H9 (cell line): ENCODE measurements around the gene COA8. TPM values are rescaled to one million over a fixed set of nuclear protein-coding genes. Genes with fewer than 3 reads are reported as not detected.

ENCODE experiments used
- DNase-seq: peaks from one replicate; pipeline ENCODE4 v3.0.0-alpha.2; 2017
- H2AFZ ChIP-seq: one replicate; pipeline ENCODE4 v1.6.1; 2013; ENCODE audit warnings: mild to moderate bottlenecking, low read length, control low read depth, moderate library complexity
- H2AK5ac ChIP-seq: 2 replicates; pipeline ENCODE4 v1.6.1; 2013; ENCODE audit warnings: low read length, control low read depth, mixed read lengths; ENCODE audit not compliant: insufficient read length
- H2BK120ac ChIP-seq: one replicate; pipeline ENCODE4 v1.6.1; 2013; ENCODE audit warnings: low read depth, mild to moderate bottlenecking, low read length, control low read depth, inconsistent platforms; ENCODE audit not compliant: poor library complexity, severe bottlenecking
- H2BK12ac ChIP-seq: 2 replicates; pipeline ENCODE4 v1.6.1; 2013; ENCODE audit warnings: low read length, control low read depth, mixed read lengths, low read depth; ENCODE audit not compliant: insufficient read length
- H2BK15ac ChIP-seq: 2 replicates; pipeline ENCODE4 v1.6.1; 2013; ENCODE audit warnings: low read depth, low read length, control low read depth
- H2BK20ac ChIP-seq: one replicate; pipeline ENCODE4 v1.6.1; 2013; ENCODE audit warnings: low read depth, mild to moderate bottlenecking, low read length, control low read depth, inconsistent platforms; ENCODE audit not compliant: poor library complexity, severe bottlenecking
- H2BK5ac ChIP-seq: 2 replicates; pipeline ENCODE4 v1.6.1; 2013; ENCODE audit warnings: low read length, control low read depth, mixed read lengths; ENCODE audit not compliant: insufficient read length
- H3K14ac ChIP-seq: 2 replicates; pipeline ENCODE4 v1.6.1; 2013; ENCODE audit warnings: low read length, control low read depth; ENCODE audit not compliant: insufficient read depth
- H3K18ac ChIP-seq: 2 replicates; pipeline ENCODE4 v1.6.1; 2013; ENCODE audit warnings: low read depth, mild to moderate bottlenecking, mixed read lengths, low read length, control low read depth; ENCODE audit not compliant: insufficient read length
- H3K23ac ChIP-seq: 2 replicates; pipeline ENCODE4 v1.6.1; 2013; ENCODE audit warnings: low read length, control low read depth, mixed read lengths, low read depth; ENCODE audit not compliant: insufficient read length
- H3K23me2 ChIP-seq: 2 replicates; pipeline ENCODE4 v1.6.1; 2013; ENCODE audit warnings: low read depth, mild to moderate bottlenecking, mixed read lengths, low read length, control low read depth; ENCODE audit not compliant: insufficient read length, poor library complexity, severe bottlenecking
- H3K27ac ChIP-seq: 2 replicates; pipeline ENCODE4 v1.5.1; 2013; ENCODE audit warnings: low read length, control low read depth, mixed read lengths, low read depth; ENCODE audit not compliant: insufficient read length
- H3K27me3 ChIP-seq: 2 replicates; pipeline ENCODE4 v1.6.1; 2013; ENCODE audit warnings: low read length, control low read depth, inconsistent platforms; ENCODE audit not compliant: insufficient read depth
- H3K4ac ChIP-seq: 2 replicates; pipeline ENCODE4 v1.6.1; 2013; ENCODE audit warnings: low read depth, mild to moderate bottlenecking, control low read depth, inconsistent platforms, low read length, moderate library complexity
- H3K4me1 ChIP-seq: 2 replicates; pipeline ENCODE4 v1.6.1; 2013; ENCODE audit warnings: low read length, control low read depth, inconsistent platforms; ENCODE audit not compliant: insufficient read depth
- H3K4me2 ChIP-seq: 2 replicates; pipeline ENCODE4 v1.6.1; 2013; ENCODE audit warnings: low read length, control low read depth, mixed read lengths; ENCODE audit not compliant: insufficient read length, insufficient read depth
- H3K56ac ChIP-seq: 2 replicates; pipeline ENCODE4 v1.6.1; 2013; ENCODE audit warnings: low read depth, mild to moderate bottlenecking, mixed read lengths, low read length, control low read depth; ENCODE audit not compliant: insufficient read length
- H3K79me1 ChIP-seq: 2 replicates; pipeline ENCODE4 v1.6.1; 2013; ENCODE audit warnings: low read depth, mild to moderate bottlenecking, moderate library complexity, low read length, control low read depth, inconsistent platforms; ENCODE audit not compliant: insufficient read depth, poor library complexity, severe bottlenecking
- H3K79me2 ChIP-seq: 2 replicates; pipeline ENCODE4 v1.6.1; 2013; ENCODE audit warnings: low read length, control low read depth, inconsistent platforms; ENCODE audit not compliant: insufficient read depth
- H3K9ac ChIP-seq: 2 replicates; pipeline ENCODE4 v1.6.1; 2013; ENCODE audit warnings: low read length, control low read depth, mixed read lengths; ENCODE audit not compliant: insufficient read length; ENCODE audit errors: extremely low read depth
- H3K9me3 ChIP-seq: one replicate; pipeline ENCODE4 v1.6.1; 2013; ENCODE audit warnings: low read depth, low read length, inconsistent platforms; ENCODE audit not compliant: control insufficient read depth
- H3T11ph ChIP-seq: one replicate; pipeline ENCODE4 v1.6.1; 2013; ENCODE audit warnings: mild to moderate bottlenecking, low read length, control low read depth, inconsistent platforms
- H4K20me1 ChIP-seq: one replicate; pipeline ENCODE4 v1.6.1; 2013; ENCODE audit not compliant: control insufficient read depth, insufficient read length, insufficient read depth
- H4K5ac ChIP-seq: 2 replicates; pipeline ENCODE4 v1.6.1; 2013; ENCODE audit warnings: low read depth, mild to moderate bottlenecking, mixed read lengths, low read length, control low read depth; ENCODE audit not compliant: insufficient read length
- H4K8ac ChIP-seq: replicated peaks from 2 replicates; pipeline ENCODE4 v1.6.1; 2013; ENCODE audit warnings: low read length, control low read depth, mixed read lengths, low read depth; ENCODE audit not compliant: insufficient read length
- H4K91ac ChIP-seq: 2 replicates; pipeline ENCODE4 v1.6.1; 2013; ENCODE audit warnings: low read depth, mild to moderate bottlenecking, moderate library complexity, mixed read lengths, low read length, control low read depth; ENCODE audit not compliant: insufficient read length
- H3K27ac Mint-ChIP-seq, 3 experiments: 2 replicates in 2 of 3; 3 replicates in 1 of 3; pipeline ENCODE4 v1.8.0; 2020 to 2021; ENCODE audit warnings: mixed read lengths in 3 of 3, mild to moderate bottlenecking in 1 of 3, moderate library complexity in 1 of 3
- H3K27me3 Mint-ChIP-seq: 2 replicates; pipeline ENCODE4 v1.8.0; 2021; ENCODE audit warnings: low read depth, mild to moderate bottlenecking, moderate library complexity, mixed read lengths
- H3K36me3 Mint-ChIP-seq, 3 experiments: 2 replicates in 2 of 3; 3 replicates in 1 of 3; pipeline ENCODE4 v1.8.0; 2020 to 2021; ENCODE audit warnings: low read depth in 3 of 3, mixed read lengths in 3 of 3; ENCODE audit not compliant: insufficient read depth in 1 of 3
- H3K4me1 Mint-ChIP-seq, 2 experiments: 2 replicates each; pipeline ENCODE4 v1.8.0; 2020; ENCODE audit warnings: mixed read lengths in 2 of 2
- H3K4me3 Mint-ChIP-seq, 2 experiments: 2 replicates in 1 of 2; 3 replicates in 1 of 2; pipeline ENCODE4 v1.8.0; 2020 to 2021; ENCODE audit warnings: mild to moderate bottlenecking in 2 of 2, mixed read lengths in 2 of 2, moderate library complexity in 1 of 2
- H3K9me3 Mint-ChIP-seq, 2 experiments: 2 replicates in 1 of 2; 3 replicates in 1 of 2; pipeline ENCODE4 v1.8.0; 2020; ENCODE audit warnings: mild to moderate bottlenecking in 2 of 2, mixed read lengths in 2 of 2, moderate library complexity in 1 of 2
- WGBS: extraction: QIAGEN DNeasy Blood & Tissue Kit; methylation state at CpG from one replicate; pipeline ENCODE4 v1.1.7; 2013; ENCODE audit warnings: missing lambda C conversion rate, low lambda C conversion rate, mixed read lengths; ENCODE audit not compliant: insufficient read length; ENCODE audit errors: extremely low coverage; 5-methylcytosine and 5-hydroxymethylcytosine counted together
- total RNA-seq: library from RNA; stranded (reverse); gene quantifications from 2 replicates; pipeline ENCODE4 v1.2.1, GENCODE V29; 2021
- TF ChIP-seq, protein P1 (sequence below): fragments of 200-600 bp; sonication (generic); conservative IDR thresholded peaks from 3 replicates; pipeline ENCODE4 v1.8.0; 2021; ENCODE audit warnings: antibody characterized with exemption, mild to moderate bottlenecking

The COA8 gene
- total RNA-seq, 1 experiment from 2014 or later: 45.5 TPM

DNA sequence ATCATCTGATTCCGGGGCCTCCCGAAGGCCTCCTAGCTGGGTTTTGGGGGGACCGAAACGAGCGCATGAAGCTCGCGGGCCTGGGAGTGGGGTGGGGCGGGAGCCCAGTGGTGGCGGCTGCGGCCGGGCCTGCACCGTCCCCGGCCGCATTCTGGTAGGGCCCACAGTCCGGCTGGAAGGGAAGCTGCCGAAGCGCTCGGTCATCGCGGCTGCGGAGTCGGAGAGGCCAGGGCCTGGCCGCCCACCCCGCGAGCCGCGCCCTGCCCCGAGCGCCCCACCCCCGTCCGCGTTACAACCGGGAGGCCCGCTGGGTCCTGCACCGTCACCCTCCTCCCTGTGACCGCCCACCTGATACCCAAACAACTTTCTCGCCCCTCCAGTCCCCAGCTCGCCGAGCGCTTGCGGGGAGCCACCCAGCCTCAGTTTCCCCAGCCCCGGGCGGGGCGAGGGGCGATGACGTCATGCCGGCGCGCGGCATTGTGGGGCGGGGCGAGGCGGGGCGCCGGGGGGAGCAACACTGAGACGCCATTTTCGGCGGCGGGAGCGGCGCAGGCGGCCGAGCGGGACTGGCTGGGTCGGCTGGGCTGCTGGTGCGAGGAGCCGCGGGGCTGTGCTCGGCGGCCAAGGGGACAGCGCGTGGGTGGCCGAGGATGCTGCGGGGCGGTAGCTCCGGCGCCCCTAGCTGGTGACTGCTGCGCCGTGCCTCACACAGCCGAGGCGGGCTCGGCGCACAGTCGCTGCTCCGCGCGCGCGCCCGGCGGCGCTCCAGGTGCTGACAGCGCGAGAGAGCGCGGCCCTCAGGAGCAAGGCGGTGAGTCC lies 66.1 kb downstream of the COA8 start, which contains the start of gene KLC1:
Gene KLC1 (plus strand): TSS at position 528 of the 819 bp plus-strand sequence. CDS start 25,354 bp downstream, outside the sequence.
- no peak within 1 kb of the TSS for H3K23ac ChIP-seq
- H3K27me3 ChIP-seq: no peaks in the 10 kb centered on the region
- H3K4me2 ChIP-seq: peak within 1 kb of the TSS; percentile 84
- no peak within 1 kb of the TSS for H2AFZ ChIP-seq
- H3K14ac ChIP-seq: peak within 1 kb of the TSS; percentile 93
- H3K79me1 ChIP-seq: no peaks in the 10 kb centered on the region
- H3K56ac ChIP-seq: no peak within 1 kb of the TSS
- Mint-ChIP-seq H3K36me3 (peaks cover 4 to 8% (median 7%) of the 10 kb centered on the region in 3 experiments; a peak in 4 of 7 replicates), H3K27me3 (peaks cover 8% of the 10 kb centered on the region), H3K9me3 (no peaks in the 10 kb centered on the region), H3K4me3 (peak within 1 kb of the TSS; percentile 88 to 94), H3K27ac (peak within 1 kb of the TSS; percentile 80 to 93 (median 93); a peak in 6 of 7 replicates), H3K4me1 (peaks cover 27% of the 10 kb centered on the region in 2 experiments)
- WGBS: no CpG with 5 or more reads among the region's 97 CpGs
- H2BK120ac ChIP-seq: no peak within 1 kb of the TSS
- no peak within 1 kb of the TSS for H2BK5ac ChIP-seq
- TF ChIP-seq, protein P1, sequence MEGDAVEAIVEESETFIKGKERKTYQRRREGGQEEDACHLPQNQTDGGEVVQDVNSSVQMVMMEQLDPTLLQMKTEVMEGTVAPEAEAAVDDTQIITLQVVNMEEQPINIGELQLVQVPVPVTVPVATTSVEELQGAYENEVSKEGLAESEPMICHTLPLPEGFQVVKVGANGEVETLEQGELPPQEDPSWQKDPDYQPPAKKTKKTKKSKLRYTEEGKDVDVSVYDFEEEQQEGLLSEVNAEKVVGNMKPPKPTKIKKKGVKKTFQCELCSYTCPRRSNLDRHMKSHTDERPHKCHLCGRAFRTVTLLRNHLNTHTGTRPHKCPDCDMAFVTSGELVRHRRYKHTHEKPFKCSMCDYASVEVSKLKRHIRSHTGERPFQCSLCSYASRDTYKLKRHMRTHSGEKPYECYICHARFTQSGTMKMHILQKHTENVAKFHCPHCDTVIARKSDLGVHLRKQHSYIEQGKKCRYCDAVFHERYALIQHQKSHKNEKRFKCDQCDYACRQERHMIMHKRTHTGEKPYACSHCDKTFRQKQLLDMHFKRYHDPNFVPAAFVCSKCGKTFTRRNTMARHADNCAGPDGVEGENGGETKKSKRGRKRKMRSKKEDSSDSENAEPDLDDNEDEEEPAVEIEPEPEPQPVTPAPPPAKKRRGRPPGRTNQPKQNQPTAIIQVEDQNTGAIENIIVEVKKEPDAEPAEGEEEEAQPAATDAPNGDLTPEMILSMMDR: no peak
- no peak within 1 kb of the TSS for H2BK12ac ChIP-seq
- no peak within 1 kb of the TSS; the same call in 1 of the 2 replicates for H3K4ac ChIP-seq
- peaks cover 8% of the 10 kb centered on the region for H3K23me2 ChIP-seq
- no peak within 1 kb of the TSS for H2AK5ac ChIP-seq
- peak within 1 kb of the TSS; percentile 94 for H3K18ac ChIP-seq
- peak within 1 kb of the TSS; percentile 84 for H3K9ac ChIP-seq
- no peaks in the 10 kb centered on the region for H4K20me1 ChIP-seq
- no peak within 1 kb of the TSS for H3K27ac ChIP-seq
- no peak within 1 kb of the TSS for H3T11ph ChIP-seq
- peaks cover 20% of the 10 kb centered on the region; the same call in 1 of the 2 replicates for H3K79me2 ChIP-seq
- no peak within 1 kb of the TSS for H2BK20ac ChIP-seq
- H3K9me3 ChIP-seq: no peaks in the 10 kb centered on the region
- H4K91ac ChIP-seq: no peak within 1 kb of the TSS
- DNase-seq: peak; percentile 72
- no peak within 1 kb of the TSS for H2BK15ac ChIP-seq
- H4K5ac ChIP-seq: no peak within 1 kb of the TSS
- peaks cover 2% of the 10 kb centered on the region; the same call in 1 of the 2 replicates for H3K4me1 ChIP-seq
- H4K8ac ChIP-seq: no peak within 1 kb of the TSS
